Measurements from ENCODE around the gene P2RY12. TPM values are rescaled to one million over a fixed set of nuclear protein-coding genes. Genes with fewer than 3 reads are reported as not detected.

The P2RY12 gene
- total and polyA plus RNA-seq, 4 donors: 0.16 to 3.0 (median 1.2) TPM

DNA sequence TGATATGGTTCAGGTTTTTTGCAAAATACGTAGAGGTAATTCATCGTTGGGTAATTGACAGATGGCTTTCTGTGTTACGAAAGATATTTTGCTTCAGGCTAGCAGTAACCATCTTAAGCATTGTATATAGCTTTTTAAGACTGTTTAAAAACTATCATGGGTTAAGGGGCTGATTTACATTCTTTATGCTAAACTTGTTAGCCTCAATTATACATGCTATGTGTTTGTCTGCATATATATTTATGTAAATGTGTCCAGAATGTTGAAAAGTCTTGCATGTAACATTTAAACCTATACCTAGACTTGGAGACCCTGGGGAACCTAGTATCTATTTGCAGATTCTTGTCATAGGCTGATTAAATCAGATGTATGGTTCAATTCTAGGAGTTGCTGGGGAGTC lies 95.1 kb downstream of the P2RY12 start:
- WGBS, 2 donors: 34 to 36% methylated on average over 3 of the region's 3 CpGs
- ATAC-seq (ENCODE audit: insufficient read depth, low FRiP score): no peak
- no peak for DNase-seq
- H3K27me3 ChIP-seq (ENCODE audit: control insufficient read depth in 3 of 3, insufficient read depth in 3 of 3, low read length in 2 of 3): no peaks in the 10 kb centered on the region
- H3K9me3 ChIP-seq (ENCODE audit: control insufficient read depth in 4 of 4, insufficient read depth in 3 of 4, low read length in 3 of 4): no peaks in the 10 kb centered on the region
- H3K9ac ChIP-seq (ENCODE audit: insufficient read depth in 1 of 2, low read length in 2 of 2): no peak overlapping the region
- no peaks in the 10 kb centered on the region for H3K36me3 ChIP-seq (ENCODE audit: control insufficient read depth in 4 of 4, insufficient read depth in 4 of 4, low read length in 4 of 4)
- H3K27ac ChIP-seq (ENCODE audit: low read depth in 1 of 2, low read length in 1 of 2): no peak overlapping the region
- H3K4me1 ChIP-seq (ENCODE audit: control insufficient read depth in 5 of 5, insufficient read depth in 5 of 5, low read length in 5 of 5): peaks cover 0 to 1% (median 0%) of the 10 kb centered on the region in 5 donors
- TF ChIP-seq CTCF (IDR thresholded peaks at IDR 0.05; ENCODE audit: control extremely low read depth, extremely low read depth): no peak
- H3K4me3 ChIP-seq: no peak overlapping the region

Other genes with a start within 250 kb of the P2RY12 start
- 1 to 10 TPM; 1.5 to 1.8 TPM for gene GPR171, start 181.5 kb downstream of the P2RY12 start, total RNA-seq
- gene GPR171, start 181.5 kb downstream of the P2RY12 start, polyA plus RNA-seq: 1 to 10 TPM in 1 of 2 donors, under 1 TPM in 1; 0.87 to 2.7 TPM
- 10 to 100 TPM in 1 of 2 donors, 1 to 10 TPM in 1; 2.2 to 11.0 TPM for gene P2RY14, start 106.2 kb downstream of the P2RY12 start, total RNA-seq
- gene P2RY14, start 106.2 kb downstream of the P2RY12 start, polyA plus RNA-seq: 1 to 10 TPM; 2.1 to 2.7 TPM
- gene GPR87, start 67.9 kb downstream of the P2RY12 start, total RNA-seq: 1 to 10 TPM in 1 of 2 donors, under 1 TPM in 1; 0.28 to 1.5 TPM
- gene GPR87, start 67.9 kb downstream of the P2RY12 start, polyA plus RNA-seq: 1 to 10 TPM; 1.0 to 1.5 TPM
- gene P2RY13, start 55.2 kb downstream of the P2RY12 start, total RNA-seq: 1 to 10 TPM; 4.0 to 5.7 TPM
- gene P2RY13, start 55.2 kb downstream of the P2RY12 start, polyA plus RNA-seq: 10 to 100 TPM in 1 of 2 donors, 1 to 10 TPM in 1; 2.2 to 15.8 TPM
- gene IGSF10, start 76.3 kb upstream of the P2RY12 start, total RNA-seq: 10 to 100 TPM; 15.9 to 62.9 TPM
- gene IGSF10, start 76.3 kb upstream of the P2RY12 start, polyA plus RNA-seq: 10 to 100 TPM in 1 of 2 donors, 1 to 10 TPM in 1; 6.8 to 25.1 TPM

All from lung (tissue), 12 donors.